ENCODE results near the gene C2CD4A. TPM values are rescaled to one million over a fixed set of nuclear protein-coding genes. Genes with fewer than 3 reads are reported as not detected.

Gene C2CD4A
- total RNA-seq, 1 donor from 2014 or later, result 0.18 TPM

GRCh38 chr15:62027263-62027565, 39.6 kb upstream of the C2CD4A start:
- no peaks in the 10 kb centered on the region for H3K27me3 Mint-ChIP-seq (ENCODE audit: unreplicated experiment)
- DNase-seq (ENCODE audit: low spot score), result no peak
- TF ChIP-seq, protein P1, sequence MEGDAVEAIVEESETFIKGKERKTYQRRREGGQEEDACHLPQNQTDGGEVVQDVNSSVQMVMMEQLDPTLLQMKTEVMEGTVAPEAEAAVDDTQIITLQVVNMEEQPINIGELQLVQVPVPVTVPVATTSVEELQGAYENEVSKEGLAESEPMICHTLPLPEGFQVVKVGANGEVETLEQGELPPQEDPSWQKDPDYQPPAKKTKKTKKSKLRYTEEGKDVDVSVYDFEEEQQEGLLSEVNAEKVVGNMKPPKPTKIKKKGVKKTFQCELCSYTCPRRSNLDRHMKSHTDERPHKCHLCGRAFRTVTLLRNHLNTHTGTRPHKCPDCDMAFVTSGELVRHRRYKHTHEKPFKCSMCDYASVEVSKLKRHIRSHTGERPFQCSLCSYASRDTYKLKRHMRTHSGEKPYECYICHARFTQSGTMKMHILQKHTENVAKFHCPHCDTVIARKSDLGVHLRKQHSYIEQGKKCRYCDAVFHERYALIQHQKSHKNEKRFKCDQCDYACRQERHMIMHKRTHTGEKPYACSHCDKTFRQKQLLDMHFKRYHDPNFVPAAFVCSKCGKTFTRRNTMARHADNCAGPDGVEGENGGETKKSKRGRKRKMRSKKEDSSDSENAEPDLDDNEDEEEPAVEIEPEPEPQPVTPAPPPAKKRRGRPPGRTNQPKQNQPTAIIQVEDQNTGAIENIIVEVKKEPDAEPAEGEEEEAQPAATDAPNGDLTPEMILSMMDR (IDR thresholded peaks at IDR 0.05; ENCODE audit: unreplicated experiment), result no peak
- peaks cover 4% of the 10 kb centered on the region for H3K36me3 Mint-ChIP-seq (ENCODE audit: low read depth, unreplicated experiment)
- no peaks in the 10 kb centered on the region for H3K4me1 Mint-ChIP-seq (ENCODE audit: unreplicated experiment)
- H3K9me3 Mint-ChIP-seq (ENCODE audit: unreplicated experiment), result no peaks in the 10 kb centered on the region
- H3K4me3 Mint-ChIP-seq (ENCODE audit: unreplicated experiment), result no peak overlapping the region
- no peak overlapping the region for H3K27ac Mint-ChIP-seq (ENCODE audit: unreplicated experiment)

DNA sequence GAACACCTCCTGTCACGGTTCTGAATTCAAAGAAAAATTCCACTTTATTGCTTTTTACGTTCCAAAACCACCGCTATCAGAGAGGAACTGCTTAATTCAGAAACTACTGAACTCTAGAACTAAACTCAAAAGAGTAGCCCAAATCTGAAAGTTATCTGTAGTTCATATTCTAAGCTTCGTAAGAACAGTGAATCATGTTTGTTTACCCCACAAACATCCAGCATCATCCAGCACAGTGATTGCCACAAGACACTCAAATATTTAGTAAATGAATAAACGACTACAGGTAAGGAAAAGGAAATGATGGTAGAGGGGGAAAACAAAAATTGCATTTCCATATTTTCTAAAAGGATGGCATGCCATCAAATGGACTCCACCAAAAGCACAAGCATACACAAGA, 38.9 kb upstream of the C2CD4A start:
- TF ChIP-seq, protein P1 (IDR thresholded peaks at IDR 0.05; ENCODE audit: unreplicated experiment), result no peak
- Mint-ChIP-seq H3K9me3 (ENCODE audit: unreplicated experiment) (no peaks in the 10 kb centered on the region), H3K27ac (ENCODE audit: unreplicated experiment) (no peak overlapping the region), H3K4me3 (ENCODE audit: unreplicated experiment) (no peak overlapping the region), H3K36me3 (ENCODE audit: low read depth, unreplicated experiment) (peaks cover 4% of the 10 kb centered on the region), H3K27me3 (ENCODE audit: unreplicated experiment) (no peaks in the 10 kb centered on the region), H3K4me1 (ENCODE audit: unreplicated experiment) (no peaks in the 10 kb centered on the region)
- no peak for DNase-seq (ENCODE audit: low spot score)

GRCh38 chr15:62035256-62035924, 31.4 kb upstream of the C2CD4A start:
- Mint-ChIP-seq H3K36me3 (ENCODE audit: low read depth, unreplicated experiment) (peaks cover 13% of the 10 kb centered on the region), H3K27me3 (ENCODE audit: unreplicated experiment) (no peaks in the 10 kb centered on the region), H3K4me3 (ENCODE audit: unreplicated experiment) (no peak overlapping the region), H3K4me1 (ENCODE audit: unreplicated experiment) (no peaks in the 10 kb centered on the region), H3K9me3 (ENCODE audit: unreplicated experiment) (no peaks in the 10 kb centered on the region), H3K27ac (ENCODE audit: unreplicated experiment) (no peak overlapping the region)
- DNase-seq (ENCODE audit: low spot score), result no peak
- TF ChIP-seq, protein P1 (IDR thresholded peaks at IDR 0.05; ENCODE audit: unreplicated experiment), result no peak

DNA sequence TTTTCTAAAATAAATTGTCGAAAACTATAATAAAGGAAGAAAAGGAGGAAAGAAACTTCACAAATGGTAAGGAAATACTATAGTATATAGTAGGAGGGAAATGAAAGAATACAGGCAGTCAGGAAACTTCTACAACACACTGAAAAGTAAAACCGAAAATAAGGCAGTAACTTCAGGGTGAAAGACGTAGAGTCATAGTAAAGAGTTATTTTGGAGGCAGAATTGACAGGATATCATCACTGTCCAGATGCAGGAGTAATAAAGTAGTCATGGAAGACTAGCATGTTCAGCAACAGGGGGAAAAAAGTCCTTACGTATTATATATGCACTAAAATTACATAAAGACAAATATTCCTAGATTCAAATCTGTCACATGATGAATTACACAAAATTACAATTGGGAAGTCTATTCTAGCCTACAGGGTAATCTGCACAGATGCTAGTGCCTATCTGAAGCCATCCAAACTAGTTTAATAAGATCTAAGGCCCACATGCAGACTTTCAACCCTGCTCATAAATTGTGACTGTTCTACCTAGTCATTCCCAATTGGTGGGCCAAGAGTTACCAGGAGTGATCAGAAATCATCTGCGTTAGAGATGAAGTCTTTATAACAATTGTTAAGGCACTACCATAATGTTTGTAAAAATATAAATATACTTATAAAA, 20.6 kb upstream of the C2CD4A start:
- peaks cover 3% of the 10 kb centered on the region for H3K36me3 Mint-ChIP-seq (ENCODE audit: low read depth, unreplicated experiment)

More for the DNA sequence above, 20.6 kb upstream of the C2CD4A start:
- no peak overlapping the region for H3K4me3 Mint-ChIP-seq (ENCODE audit: unreplicated experiment)
- TF ChIP-seq, protein P1 (IDR thresholded peaks at IDR 0.05; ENCODE audit: unreplicated experiment), result no peak
- H3K27ac Mint-ChIP-seq (ENCODE audit: unreplicated experiment), result no peak overlapping the region
- no peak for DNase-seq (ENCODE audit: low spot score)
- peaks cover 15% of the 10 kb centered on the region for H3K4me1 Mint-ChIP-seq (ENCODE audit: unreplicated experiment)
- H3K9me3 Mint-ChIP-seq (ENCODE audit: unreplicated experiment), result no peaks in the 10 kb centered on the region
- no peaks in the 10 kb centered on the region for H3K27me3 Mint-ChIP-seq (ENCODE audit: unreplicated experiment)

Measured in endothelial cell (in vitro differentiated cells).